Neuronal stem cell (in vitro differentiated cells): ENCODE measurements around the gene ATP2A3.
A peak's percentile ranks its signal among the peaks of the same experiment; 100 is the strongest.

ENCODE experiments used
- DNase-seq: peaks from one replicate; pipeline ENCODE4 v3.0.0-alpha.2; 2013; ENCODE audit warnings: low spot score
- H2AFZ ChIP-seq: one replicate; pipeline ENCODE4 v1.6.1; 2013; ENCODE audit warnings: mild to moderate bottlenecking, low read length, inconsistent platforms
- H2AK5ac ChIP-seq: 2 replicates; pipeline ENCODE4 v1.6.1; 2013; ENCODE audit warnings: low read depth, mild to moderate bottlenecking, inconsistent platforms, low read length, moderate library complexity, mixed read lengths
- H2BK120ac ChIP-seq: 2 replicates; pipeline ENCODE4 v1.6.1; 2013; ENCODE audit warnings: low read depth, mild to moderate bottlenecking, inconsistent platforms, low read length, moderate library complexity, mixed read lengths
- H2BK12ac ChIP-seq: one replicate; pipeline ENCODE4 v1.6.1; 2013; ENCODE audit warnings: low read length, inconsistent platforms
- H2BK15ac ChIP-seq: 2 replicates; pipeline ENCODE4 v1.6.1; 2013; ENCODE audit warnings: mild to moderate bottlenecking, low read length, inconsistent platforms, mixed read lengths
- H2BK5ac ChIP-seq: one replicate; pipeline ENCODE4 v1.6.1; 2013; ENCODE audit warnings: inconsistent platforms, mild to moderate bottlenecking, low read length, moderate library complexity
- H3K14ac ChIP-seq: one replicate; pipeline ENCODE4 v1.6.1; 2013; ENCODE audit warnings: low read length, inconsistent platforms
- H3K18ac ChIP-seq: 2 replicates; pipeline ENCODE4 v1.6.1; 2013; ENCODE audit warnings: low read length, inconsistent platforms
- H3K23ac ChIP-seq: 2 replicates; pipeline ENCODE4 v1.6.1; 2013; ENCODE audit warnings: low read depth, mild to moderate bottlenecking, mixed read lengths, low read length, inconsistent platforms; ENCODE audit not compliant: poor library complexity
- H3K27ac ChIP-seq: replicated peaks from 3 replicates; pipeline ENCODE4 v1.5.1; 2013; ENCODE audit warnings: low read length, inconsistent platforms
- H3K27me3 ChIP-seq, 3 experiments: 2 replicates each; pipeline ENCODE4 v1.6.1; 2013; ENCODE audit warnings: low read length in 3 of 3, mild to moderate bottlenecking in 2 of 3, inconsistent platforms in 1 of 3, low read depth in 1 of 3, mixed read lengths in 1 of 3, moderate library complexity in 1 of 3; ENCODE audit not compliant: control insufficient read depth in 3 of 3, insufficient read depth in 3 of 3
- H3K36me3 ChIP-seq, 2 donors: replicated peaks in 1 of 2; 2 replicates each; pipeline ENCODE4 v1.6.1; 2013; ENCODE audit warnings: low read length in 2 of 2; ENCODE audit not compliant: control insufficient read depth in 2 of 2, insufficient read depth in 2 of 2
- H3K4ac ChIP-seq: 2 replicates; pipeline ENCODE4 v1.6.1; 2013; ENCODE audit warnings: inconsistent platforms, mild to moderate bottlenecking, low read length, moderate library complexity
- H3K4me1 ChIP-seq, 2 donors: 1 replicate in 1 of 2; 2 replicates in 1 of 2; pipeline ENCODE4 v1.6.1; 2013; ENCODE audit warnings: low read length in 2 of 2, low read depth in 1 of 2; ENCODE audit not compliant: control insufficient read depth in 2 of 2, insufficient read depth in 1 of 2
- H3K4me2 ChIP-seq: one replicate; pipeline ENCODE4 v1.6.1; 2013; ENCODE audit warnings: mild to moderate bottlenecking, low read length, inconsistent platforms; ENCODE audit not compliant: insufficient read depth, poor library complexity, severe bottlenecking
- H3K4me3 ChIP-seq, 2 donors: 2 replicates each; pipeline ENCODE4 v1.5.1; 2013; ENCODE audit warnings: low read length in 2 of 2, mild to moderate bottlenecking in 2 of 2, inconsistent platforms in 1 of 2, moderate library complexity in 1 of 2
- H3K79me1 ChIP-seq: one replicate; pipeline ENCODE4 v1.6.1; 2013; ENCODE audit warnings: low read depth, mild to moderate bottlenecking, inconsistent platforms, low read length, moderate library complexity
- H3K9ac ChIP-seq: one replicate; pipeline ENCODE4 v1.6.1; 2013; ENCODE audit warnings: mild to moderate bottlenecking, low read depth, low read length, inconsistent platforms; ENCODE audit not compliant: poor library complexity
- H3K9me3 ChIP-seq, 2 donors: replicated peaks in 1 of 2; 2 replicates each; pipeline versions ENCODE3 to v1.6.1; 2013; ENCODE audit warnings: low read length in 2 of 2, mild to moderate bottlenecking in 2 of 2, inconsistent platforms in 1 of 2, low read depth in 1 of 2, mixed read lengths in 1 of 2, moderate library complexity in 1 of 2; ENCODE audit not compliant: control insufficient read depth in 2 of 2, insufficient read depth in 1 of 2
- H4K8ac ChIP-seq: one replicate; pipeline ENCODE4 v1.6.1; 2013; ENCODE audit warnings: low read depth, mild to moderate bottlenecking, inconsistent platforms, low read length, moderate library complexity
- H4K91ac ChIP-seq: one replicate; pipeline ENCODE4 v1.6.1; 2013; ENCODE audit warnings: low read length, low read depth, mild to moderate bottlenecking, inconsistent platforms; ENCODE audit not compliant: poor library complexity
- WGBS, 2 donors: extraction: QIAGEN DNeasy Blood & Tissue Kit; methylation state at CpG; one replicate each; pipeline ENCODE4 v1.1.7; 2013; ENCODE audit warnings: missing lambda C conversion rate in 2 of 2, mixed read lengths in 1 of 2; ENCODE audit not compliant: insufficient read length in 2 of 2, insufficient replicate concordance in 1 of 2; ENCODE audit errors: extremely low coverage in 2 of 2; 5-methylcytosine and 5-hydroxymethylcytosine counted together

Gene ATP2A3

GRCh38 chr17:3995067-3995466 lies 30.8 kb upstream of the ATP2A3 start:
- Histone ChIP-seq H2BK5ac (no peak overlapping the region), H3K4me1 (no peaks in the 10 kb centered on the region), H3K79me1 (no peaks in the 10 kb centered on the region), H3K14ac (no peak overlapping the region), H2BK120ac (no peak overlapping the region), H3K36me3 (no peaks in the 10 kb centered on the region), H3K4ac (no peak overlapping the region), H4K91ac (no peak overlapping the region), H3K23ac (no peak overlapping the region), H2BK15ac (no peak overlapping the region), H2AFZ (no peak overlapping the region), H3K4me3 (no peak overlapping the region), H3K9me3 (peaks cover 0 to 7% of the 10 kb centered on the region in 2 donors), H3K9ac (no peak overlapping the region), H2BK12ac (no peak overlapping the region), H3K18ac (no peak overlapping the region), H2AK5ac (no peak overlapping the region), H3K27me3 (no peaks in the 10 kb centered on the region), H4K8ac (no peak overlapping the region), H3K4me2 (no peak overlapping the region), H3K27ac (no peak overlapping the region)
- no CpG with 5 or more reads among the region's 1 CpG for WGBS, 2 donors
- DNase-seq, result no peak

GRCh38 chr17:3994221-3994576 lies 30.0 kb upstream of the ATP2A3 start:
- Histone ChIP-seq H3K18ac (no peak overlapping the region), H3K4me1 (no peaks in the 10 kb centered on the region), H3K9ac (no peak overlapping the region), H3K27ac (no peak overlapping the region), H3K36me3 (no peaks in the 10 kb centered on the region), H2BK12ac (no peak overlapping the region), H2BK120ac (no peak overlapping the region), H3K4me3 (no peak overlapping the region), H2BK5ac (no peak overlapping the region), H3K79me1 (no peaks in the 10 kb centered on the region), H3K27me3 (no peaks in the 10 kb centered on the region), H3K14ac (no peak overlapping the region), H2BK15ac (no peak overlapping the region), H3K4me2 (no peak overlapping the region), H2AK5ac (no peak overlapping the region), H3K4ac (no peak overlapping the region), H3K9me3 (peaks cover 0 to 7% of the 10 kb centered on the region in 2 donors), H4K91ac (no peak overlapping the region), H3K23ac (no peak overlapping the region), H4K8ac (no peak overlapping the region), H2AFZ (no peak overlapping the region)
- WGBS, 2 donors, result no CpG with 5 or more reads among the region's 1 CpG
- DNase-seq, result no peak

DNA sequence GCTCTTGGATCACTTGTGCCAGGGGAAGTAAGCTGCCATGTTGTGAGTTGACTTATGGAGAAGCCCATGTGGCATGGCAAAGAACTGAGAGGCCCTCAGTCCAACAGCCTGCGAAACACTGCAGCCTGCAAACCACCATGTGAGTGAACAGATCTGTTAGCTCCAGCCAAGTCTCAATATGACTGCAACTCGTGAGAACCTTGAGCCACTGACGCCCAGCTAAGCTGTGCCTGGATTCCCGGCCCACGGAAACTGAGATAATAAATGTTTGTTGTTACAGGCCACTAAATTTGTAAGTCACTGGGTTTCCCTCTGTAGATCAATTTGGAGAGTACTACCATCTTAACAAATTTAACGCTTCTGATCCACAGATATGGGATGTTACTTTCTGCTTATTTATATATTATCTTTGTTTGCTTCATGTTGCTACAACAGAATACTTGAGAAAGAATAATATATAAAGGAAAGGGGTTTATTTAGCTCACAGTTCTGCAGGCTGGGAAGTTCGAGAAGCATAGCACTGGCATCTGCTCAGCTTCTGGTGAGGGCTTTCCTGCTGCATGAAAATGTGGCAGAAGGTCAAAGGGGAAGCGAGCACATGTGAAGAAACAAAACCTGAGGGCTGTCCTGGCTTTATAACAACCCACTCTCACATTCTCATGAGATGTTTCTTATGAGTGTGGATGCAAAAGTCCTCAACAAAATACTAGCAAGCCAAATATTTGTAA lies 29.4 kb upstream of the ATP2A3 start:
- Histone ChIP-seq H2BK12ac (no peak overlapping the region), H3K23ac (no peak overlapping the region), H3K27ac (no peak overlapping the region), H3K36me3 (no peaks in the 10 kb centered on the region), H3K79me1 (no peaks in the 10 kb centered on the region), H3K9me3 (peaks cover 0 to 7% of the 10 kb centered on the region in 2 donors), H2BK5ac (no peak overlapping the region), H2BK120ac (no peak overlapping the region), H2BK15ac (no peak overlapping the region), H2AFZ (no peak overlapping the region), H3K4me1 (no peaks in the 10 kb centered on the region), H3K18ac (peak overlapping the region; percentile 27), H3K4me3 (no peak overlapping the region), H3K4ac (no peak overlapping the region), H4K8ac (no peak overlapping the region), H3K27me3 (no peaks in the 10 kb centered on the region), H3K4me2 (no peak overlapping the region), H2AK5ac (no peak overlapping the region), H4K91ac (no peak overlapping the region), H3K14ac (no peak overlapping the region), H3K9ac (no peak overlapping the region)
- WGBS, 2 donors, result no CpG with 5 or more reads among the region's 8 CpGs
- no peak for DNase-seq

DNA sequence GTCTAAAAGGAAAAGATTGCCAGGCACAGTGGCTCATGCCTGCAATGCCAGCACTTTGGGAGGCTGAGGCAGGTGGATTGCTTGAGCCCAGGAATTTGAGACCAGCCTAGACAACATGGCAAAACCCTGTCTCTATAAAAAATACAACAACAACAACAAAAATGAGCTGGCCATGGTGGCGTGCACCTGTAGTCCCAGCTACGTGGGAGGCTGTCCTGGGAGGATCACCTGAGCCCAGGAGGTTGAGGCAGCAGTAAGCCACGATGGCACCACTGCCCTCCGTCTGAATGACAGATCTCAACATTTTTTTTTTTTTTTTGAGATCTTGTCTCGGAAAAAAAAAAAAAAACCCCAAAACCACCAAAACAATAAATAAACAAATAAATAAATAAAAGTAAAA lies 28.1 kb upstream of the ATP2A3 start:
- WGBS, 2 donors, result no CpG with 5 or more reads among the region's 5 CpGs
- H3K4me2 ChIP-seq, result no peak overlapping the region

More for the DNA sequence above, 28.1 kb upstream of the ATP2A3 start:
- Histone ChIP-seq H4K8ac (no peak overlapping the region), H2BK5ac (no peak overlapping the region), H2AK5ac (no peak overlapping the region), H3K4ac (no peak overlapping the region), H3K27ac (no peak overlapping the region), H2BK15ac (no peak overlapping the region), H3K18ac (no peak overlapping the region), H3K36me3 (no peaks in the 10 kb centered on the region), H3K79me1 (no peaks in the 10 kb centered on the region), H3K4me3 (no peak overlapping the region), H3K23ac (no peak overlapping the region), H2BK120ac (no peak overlapping the region), H2BK12ac (no peak overlapping the region), H2AFZ (no peak overlapping the region), H3K4me1 (no peaks in the 10 kb centered on the region), H3K9ac (no peak overlapping the region), H3K9me3 (peaks cover 0 to 7% of the 10 kb centered on the region in 2 donors), H3K27me3 (no peaks in the 10 kb centered on the region), H4K91ac (no peak overlapping the region), H3K14ac (no peak overlapping the region)
- no peak for DNase-seq
